Activated T-cell treated with anti-CD3 and anti-CD28 coated beads, Interleukin-2, amount 50 U/mL, for 72 hours (primary cell): ENCODE measurements around the gene GPLD1. TPM values are rescaled to one million over a fixed set of nuclear protein-coding genes. Genes with fewer than 3 reads are reported as not detected.

Source experiments
- ATAC-seq, 2 donors: fragments of 150-1000 bp; cut with Tn5 transposase; replicated peaks in 1 of 2; 2 replicates each; pipeline ENCODE4 v1.10.0; 2021; ENCODE audit warnings: moderate library complexity in 2 of 2, mild to moderate bottlenecking in 1 of 2
- DNase-seq, 2 donors: peaks; one replicate each; pipeline ENCODE4 v3.0.0; 2021 to 2022; ENCODE audit warnings: mixed read lengths in 1 of 2
- H3K27ac Mint-ChIP-seq: one replicate; pipeline ENCODE4 v1.8.0; 2022; ENCODE audit warnings: mild to moderate bottlenecking, moderate library complexity, mixed read lengths
- H3K27me3 Mint-ChIP-seq: one replicate; pipeline ENCODE4 v1.8.0; 2022; ENCODE audit warnings: low read depth, mixed read lengths
- H3K36me3 Mint-ChIP-seq, 2 donors: one replicate each; pipeline ENCODE4 v1.8.0; 2022; ENCODE audit warnings: mixed read lengths in 2 of 2, mild to moderate bottlenecking in 1 of 2; ENCODE audit not compliant: insufficient read depth in 2 of 2
- H3K4me1 Mint-ChIP-seq: one replicate; pipeline ENCODE4 v1.8.0; 2022; ENCODE audit warnings: low read depth, mixed read lengths
- H3K4me3 Mint-ChIP-seq, 2 donors: one replicate each; pipeline ENCODE4 v1.8.0; 2022; ENCODE audit warnings: mild to moderate bottlenecking in 2 of 2, mixed read lengths in 2 of 2, moderate library complexity in 2 of 2
- H3K9me3 Mint-ChIP-seq, 2 donors: one replicate each; pipeline ENCODE4 v1.8.0; 2022; ENCODE audit warnings: mixed read lengths in 2 of 2
- total RNA-seq, 2 donors: library from RNA; stranded (reverse); gene quantifications; one replicate each; pipeline ENCODE4 v1.2.3, GENCODE V29; 2022

The GPLD1 gene
- under 1 TPM; 0.51 to 0.82 TPM for total RNA-seq

GRCh38 chr6:24489470-24489869 lies at the start of gene GPLD1:
Gene GPLD1 (minus strand): TSS chr6:24489578. CDS start chr6:24489511, 67 bp downstream.
- Mint-ChIP-seq H3K4me1 (peaks cover 11% of the 10 kb centered on the region), H3K27me3 (no peaks in the 10 kb centered on the region), H3K4me3 (no peak within 1 kb of the TSS), H3K36me3 (no peaks in the 10 kb centered on the region), H3K27ac (no peak within 1 kb of the TSS), H3K9me3 (no peaks in the 10 kb centered on the region)
- DNase-seq (no peak), ATAC-seq (no peak)

GRCh38 chr6:24537771-24538385 lies 48.5 kb upstream of the GPLD1 start:
- Mint-ChIP-seq H3K9me3 (no peaks in the 10 kb centered on the region), H3K27ac (no peak overlapping the region), H3K4me3 (no peak overlapping the region), H3K4me1 (no peaks in the 10 kb centered on the region), H3K36me3 (no peaks in the 10 kb centered on the region), H3K27me3 (no peaks in the 10 kb centered on the region)
- no peak for DNase-seq
- ATAC-seq, result no peak

- no peak for ATAC-seq
- H3K27me3 Mint-ChIP-seq, result no peaks in the 10 kb centered on the region
- H3K27ac Mint-ChIP-seq, result no peak overlapping the region
- no peaks in the 10 kb centered on the region for H3K36me3 Mint-ChIP-seq
- no peak overlapping the region for H3K4me3 Mint-ChIP-seq
- no peaks in the 10 kb centered on the region for H3K4me1 Mint-ChIP-seq
- no peaks in the 10 kb centered on the region for H3K9me3 Mint-ChIP-seq
- DNase-seq, result no peak
Measured at GRCh38 chr6:24537082-24537699, 47.8 kb upstream of the GPLD1 start.

- no peaks in the 10 kb centered on the region for H3K9me3 Mint-ChIP-seq
- no peaks in the 10 kb centered on the region for H3K27me3 Mint-ChIP-seq
- no peaks in the 10 kb centered on the region for H3K36me3 Mint-ChIP-seq
- ATAC-seq (no peak), DNase-seq (no peak)
- H3K27ac Mint-ChIP-seq, result no peak overlapping the region
- no peaks in the 10 kb centered on the region for H3K4me1 Mint-ChIP-seq
- no peak overlapping the region for H3K4me3 Mint-ChIP-seq
Measured at GRCh38 chr6:24536466-24536865, 47.1 kb upstream of the GPLD1 start.

- no peaks in the 10 kb centered on the region for H3K27me3 Mint-ChIP-seq
- no peaks in the 10 kb centered on the region for H3K36me3 Mint-ChIP-seq
- H3K4me1 Mint-ChIP-seq, result no peaks in the 10 kb centered on the region
- H3K9me3 Mint-ChIP-seq, result no peaks in the 10 kb centered on the region
- no peak overlapping the region for H3K4me3 Mint-ChIP-seq
- DNase-seq (no peak), ATAC-seq (no peak)
- no peak overlapping the region for H3K27ac Mint-ChIP-seq
Measured at GRCh38 chr6:24535210-24535609, 45.8 kb upstream of the GPLD1 start.

GRCh38 chr6:24534329-24534728 lies 45.0 kb upstream of the GPLD1 start:
- DNase-seq (no peak), ATAC-seq (no peak)
- Mint-ChIP-seq H3K27me3 (no peaks in the 10 kb centered on the region), H3K4me3 (no peak overlapping the region), H3K27ac (no peak overlapping the region), H3K9me3 (no peaks in the 10 kb centered on the region), H3K4me1 (no peaks in the 10 kb centered on the region), H3K36me3 (no peaks in the 10 kb centered on the region)

GRCh38 chr6:24529985-24530384 lies 40.6 kb upstream of the GPLD1 start:
- Mint-ChIP-seq H3K9me3 (no peaks in the 10 kb centered on the region), H3K27me3 (no peaks in the 10 kb centered on the region), H3K27ac (no peak overlapping the region), H3K36me3 (no peaks in the 10 kb centered on the region), H3K4me1 (peaks cover 5% of the 10 kb centered on the region), H3K4me3 (no peak overlapping the region)
- ATAC-seq (no peak), DNase-seq (no peak)

GRCh38 chr6:24524805-24525204 lies 35.4 kb upstream of the GPLD1 start:
- Mint-ChIP-seq H3K4me1 (peaks cover 10% of the 10 kb centered on the region), H3K27ac (no peak overlapping the region), H3K9me3 (no peaks in the 10 kb centered on the region), H3K27me3 (no peaks in the 10 kb centered on the region), H3K4me3 (no peak overlapping the region), H3K36me3 (no peaks in the 10 kb centered on the region)
- DNase-seq, result peak; percentile 6 to 24
- peak; percentile 44 to 50 for ATAC-seq

GRCh38 chr6:24524329-24524728 lies 35.0 kb upstream of the GPLD1 start:
- no peak overlapping the region for H3K27ac Mint-ChIP-seq
- no peaks in the 10 kb centered on the region for H3K9me3 Mint-ChIP-seq
- ATAC-seq (no peak), DNase-seq (no peak)
- no peak overlapping the region for H3K4me3 Mint-ChIP-seq
- no peaks in the 10 kb centered on the region for H3K27me3 Mint-ChIP-seq
- peaks cover 10% of the 10 kb centered on the region for H3K4me1 Mint-ChIP-seq
- no peaks in the 10 kb centered on the region for H3K36me3 Mint-ChIP-seq

- no peak overlapping the region for H3K27ac Mint-ChIP-seq
Measured at GRCh38 chr6:24522228-24523176, 33.1 kb upstream of the GPLD1 start.

GRCh38 chr6:24520929-24521546 lies 31.7 kb upstream of the GPLD1 start:
- Mint-ChIP-seq H3K4me3 (no peak overlapping the region), H3K27ac (peak overlapping the region; percentile 16), H3K27me3 (no peaks in the 10 kb centered on the region)

More at GRCh38 chr6:24522228-24523176, 33.1 kb upstream of the GPLD1 start:
- Mint-ChIP-seq H3K27me3 (no peaks in the 10 kb centered on the region), H3K4me1 (peaks cover 5% of the 10 kb centered on the region), H3K4me3 (no peak overlapping the region), H3K36me3 (no peaks in the 10 kb centered on the region), H3K9me3 (no peaks in the 10 kb centered on the region)
- DNase-seq (no peak), ATAC-seq (no peak)

GRCh38 chr6:24517659-24518543 lies 28.5 kb upstream of the GPLD1 start:
- Mint-ChIP-seq H3K4me3 (peak overlapping the region in 1 of 2 donors; percentile 46), H3K27me3 (no peaks in the 10 kb centered on the region), H3K4me1 (peaks cover 5% of the 10 kb centered on the region), H3K9me3 (no peaks in the 10 kb centered on the region), H3K36me3 (peaks cover 0 to 3% of the 10 kb centered on the region in 2 donors), H3K27ac (peak overlapping the region; percentile 88)
- DNase-seq (no peak), ATAC-seq (no peak)

More at GRCh38 chr6:24520929-24521546, 31.7 kb upstream of the GPLD1 start:
- peak; percentile 81 to 88 for ATAC-seq
- H3K4me1 Mint-ChIP-seq, result peaks cover 5% of the 10 kb centered on the region
- peaks cover 0 to under 1% of the 10 kb centered on the region in 2 donors for H3K36me3 Mint-ChIP-seq
- DNase-seq, result peak; percentile 49 to 53
- no peaks in the 10 kb centered on the region for H3K9me3 Mint-ChIP-seq
